B cell (primary cell): ENCODE measurements around the gene NDUFA6.
"Not testable (repeated sequence)": the region's sequence is repeated elsewhere in the genome, so short reads cannot be mapped to it uniquely, and the experiment has no call there.

Experiments used
- EZH2 ChIP-seq: IDR thresholded peaks from 2 replicates; pipeline ENCODE4 v1.6.1; 2012; ENCODE audit warnings: borderline replicate concordance, low read depth, mild to moderate bottlenecking, moderate library complexity, low read length; ENCODE audit not compliant: insufficient read depth, poor library complexity, severe bottlenecking
- TF ChIP-seq, protein P1 (sequence below): fragments of 200-600 bp; IDR thresholded peaks from one replicate; pipeline ENCODE4 v1.8.0; 2022; ENCODE audit warnings: antibody characterized with exemption, mild to moderate bottlenecking

DNA sequence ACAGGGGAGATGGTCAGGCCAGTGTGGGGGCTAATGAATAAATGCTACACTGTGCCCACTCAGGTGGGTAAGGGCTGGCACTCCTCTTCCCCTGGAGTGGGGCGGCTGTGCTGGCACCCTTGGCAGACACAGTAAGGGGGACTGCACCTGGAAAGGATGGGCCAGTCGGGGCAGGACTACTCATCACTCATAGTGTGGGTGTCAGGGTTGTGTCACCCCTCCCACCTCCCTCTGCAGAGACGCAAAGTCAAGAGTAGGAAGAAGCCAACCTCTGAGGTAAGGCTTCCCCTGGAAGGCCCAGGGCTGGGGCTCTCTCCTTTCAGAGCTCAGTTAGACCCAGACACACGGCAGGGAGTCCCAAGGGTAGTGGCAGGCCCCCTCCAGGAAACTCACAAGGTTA, 33.0 kb upstream of the NDUFA6 start:
- TF ChIP-seq, protein P1, sequence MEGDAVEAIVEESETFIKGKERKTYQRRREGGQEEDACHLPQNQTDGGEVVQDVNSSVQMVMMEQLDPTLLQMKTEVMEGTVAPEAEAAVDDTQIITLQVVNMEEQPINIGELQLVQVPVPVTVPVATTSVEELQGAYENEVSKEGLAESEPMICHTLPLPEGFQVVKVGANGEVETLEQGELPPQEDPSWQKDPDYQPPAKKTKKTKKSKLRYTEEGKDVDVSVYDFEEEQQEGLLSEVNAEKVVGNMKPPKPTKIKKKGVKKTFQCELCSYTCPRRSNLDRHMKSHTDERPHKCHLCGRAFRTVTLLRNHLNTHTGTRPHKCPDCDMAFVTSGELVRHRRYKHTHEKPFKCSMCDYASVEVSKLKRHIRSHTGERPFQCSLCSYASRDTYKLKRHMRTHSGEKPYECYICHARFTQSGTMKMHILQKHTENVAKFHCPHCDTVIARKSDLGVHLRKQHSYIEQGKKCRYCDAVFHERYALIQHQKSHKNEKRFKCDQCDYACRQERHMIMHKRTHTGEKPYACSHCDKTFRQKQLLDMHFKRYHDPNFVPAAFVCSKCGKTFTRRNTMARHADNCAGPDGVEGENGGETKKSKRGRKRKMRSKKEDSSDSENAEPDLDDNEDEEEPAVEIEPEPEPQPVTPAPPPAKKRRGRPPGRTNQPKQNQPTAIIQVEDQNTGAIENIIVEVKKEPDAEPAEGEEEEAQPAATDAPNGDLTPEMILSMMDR: not testable (repeated sequence)
- not testable (repeated sequence) for TF ChIP-seq EZH2
